GM12873 (cell line): ENCODE data around the gene CNTN4.

Experiments
- TF ChIP-seq, protein P1 (sequence below): IDR thresholded peaks from 2 replicates; pipeline ENCODE4 v1.5.1; 2012; ENCODE audit warnings: low read depth, mild to moderate bottlenecking, moderate library complexity, low read length, control low read depth; ENCODE audit not compliant: insufficient read depth; ENCODE audit errors: missing control alignments

CNTN4 gene

DNA sequence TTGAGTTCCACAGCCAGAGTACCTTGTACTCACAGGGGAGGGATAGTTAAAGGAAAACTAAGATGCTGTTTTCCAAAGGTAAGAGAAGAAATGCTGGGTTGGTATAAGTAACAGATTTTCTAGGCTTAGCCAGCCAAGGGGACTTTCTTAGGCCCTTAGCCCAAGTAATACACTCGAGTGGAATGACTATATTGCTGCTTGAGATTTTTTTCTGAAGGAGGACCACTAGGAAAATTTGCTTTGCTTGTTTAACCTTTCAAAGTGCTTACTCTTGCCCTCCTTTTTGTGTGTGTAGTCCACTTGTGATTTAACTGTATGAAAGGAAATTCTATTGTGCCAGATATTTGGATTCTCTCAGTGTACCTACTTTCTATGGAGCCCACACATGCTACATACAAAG lies 961.0 kb downstream of the CNTN4 start:
- TF ChIP-seq, protein P1, sequence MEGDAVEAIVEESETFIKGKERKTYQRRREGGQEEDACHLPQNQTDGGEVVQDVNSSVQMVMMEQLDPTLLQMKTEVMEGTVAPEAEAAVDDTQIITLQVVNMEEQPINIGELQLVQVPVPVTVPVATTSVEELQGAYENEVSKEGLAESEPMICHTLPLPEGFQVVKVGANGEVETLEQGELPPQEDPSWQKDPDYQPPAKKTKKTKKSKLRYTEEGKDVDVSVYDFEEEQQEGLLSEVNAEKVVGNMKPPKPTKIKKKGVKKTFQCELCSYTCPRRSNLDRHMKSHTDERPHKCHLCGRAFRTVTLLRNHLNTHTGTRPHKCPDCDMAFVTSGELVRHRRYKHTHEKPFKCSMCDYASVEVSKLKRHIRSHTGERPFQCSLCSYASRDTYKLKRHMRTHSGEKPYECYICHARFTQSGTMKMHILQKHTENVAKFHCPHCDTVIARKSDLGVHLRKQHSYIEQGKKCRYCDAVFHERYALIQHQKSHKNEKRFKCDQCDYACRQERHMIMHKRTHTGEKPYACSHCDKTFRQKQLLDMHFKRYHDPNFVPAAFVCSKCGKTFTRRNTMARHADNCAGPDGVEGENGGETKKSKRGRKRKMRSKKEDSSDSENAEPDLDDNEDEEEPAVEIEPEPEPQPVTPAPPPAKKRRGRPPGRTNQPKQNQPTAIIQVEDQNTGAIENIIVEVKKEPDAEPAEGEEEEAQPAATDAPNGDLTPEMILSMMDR: no peak

DNA sequence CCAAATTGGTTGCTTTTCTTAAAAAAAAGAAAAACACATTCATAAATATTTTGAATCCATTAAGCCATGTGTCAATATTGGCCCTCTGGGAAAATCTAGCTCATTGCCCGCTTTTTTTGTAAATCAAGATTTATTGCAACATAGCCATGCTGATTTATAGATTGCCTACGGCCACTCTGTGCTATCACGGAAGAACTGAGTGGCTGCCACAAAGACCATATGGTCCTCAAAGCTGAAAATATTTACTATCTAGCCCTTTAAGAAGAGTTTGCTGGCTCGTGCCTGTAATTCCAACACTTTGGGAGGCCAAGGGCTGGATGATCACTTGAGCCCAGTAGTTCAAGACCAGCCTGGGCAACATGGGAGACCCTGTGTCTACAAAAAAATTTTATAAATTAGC lies 965.6 kb downstream of the CNTN4 start:
- TF ChIP-seq, protein P1: no peak

DNA sequence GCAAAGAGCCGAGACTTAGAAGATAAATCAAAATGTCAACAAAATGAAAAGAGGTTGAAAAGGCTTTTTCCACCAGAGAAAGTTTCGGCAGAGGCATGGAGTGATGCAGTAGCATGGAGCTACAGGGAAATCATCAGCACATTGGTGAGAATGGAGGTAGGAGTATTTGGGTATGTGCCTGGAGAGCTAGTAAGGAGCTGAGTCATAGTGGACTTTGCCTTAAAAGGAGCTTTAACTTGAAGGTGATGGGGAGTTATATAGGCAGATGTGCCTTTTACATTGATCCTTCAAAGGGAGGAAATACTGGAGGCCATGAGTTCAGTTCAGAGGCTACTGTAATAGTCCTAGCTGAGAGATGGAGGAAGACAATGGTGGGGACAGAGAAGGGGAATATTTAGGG lies 967.2 kb downstream of the CNTN4 start:
- TF ChIP-seq, protein P1: no peak

DNA sequence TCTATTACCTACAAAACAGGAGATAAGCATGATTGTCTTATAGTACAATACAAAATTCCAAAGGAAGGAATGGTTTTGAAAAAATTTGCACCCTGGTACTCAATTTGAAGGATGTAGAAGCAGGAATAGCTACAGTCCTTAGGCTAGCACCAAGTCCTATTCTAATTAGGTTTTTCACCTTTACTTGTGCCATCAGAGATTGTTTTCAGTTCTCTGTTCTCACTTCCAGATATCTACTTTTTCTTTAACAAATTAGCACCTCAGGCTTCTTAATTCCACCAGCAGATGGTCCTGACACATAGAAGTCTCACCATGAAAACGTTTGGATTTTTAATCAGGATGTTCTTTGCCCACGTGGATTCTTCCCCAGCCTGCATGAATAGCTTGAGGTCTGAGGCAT lies 967.7 kb downstream of the CNTN4 start:
- TF ChIP-seq, protein P1: no peak

DNA sequence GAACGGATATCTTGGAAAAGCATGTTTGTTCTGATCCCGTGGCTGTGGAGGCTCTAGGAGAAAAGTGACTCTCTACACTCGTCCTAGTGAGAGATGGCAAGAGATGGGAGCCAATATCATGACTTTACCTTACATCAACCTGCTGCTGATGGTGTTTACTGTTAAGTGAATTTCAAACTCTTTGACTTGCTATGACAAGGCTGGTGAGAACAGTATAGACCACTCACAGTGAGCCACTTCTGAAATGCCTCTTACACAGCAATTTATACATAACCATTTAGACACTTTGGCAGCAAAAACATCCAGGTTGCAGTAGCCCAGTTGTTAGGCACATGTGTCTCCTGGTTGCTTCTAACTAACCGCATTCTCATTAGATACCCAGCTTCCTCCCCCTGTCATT lies 968.2 kb downstream of the CNTN4 start:
- TF ChIP-seq, protein P1: no peak

DNA sequence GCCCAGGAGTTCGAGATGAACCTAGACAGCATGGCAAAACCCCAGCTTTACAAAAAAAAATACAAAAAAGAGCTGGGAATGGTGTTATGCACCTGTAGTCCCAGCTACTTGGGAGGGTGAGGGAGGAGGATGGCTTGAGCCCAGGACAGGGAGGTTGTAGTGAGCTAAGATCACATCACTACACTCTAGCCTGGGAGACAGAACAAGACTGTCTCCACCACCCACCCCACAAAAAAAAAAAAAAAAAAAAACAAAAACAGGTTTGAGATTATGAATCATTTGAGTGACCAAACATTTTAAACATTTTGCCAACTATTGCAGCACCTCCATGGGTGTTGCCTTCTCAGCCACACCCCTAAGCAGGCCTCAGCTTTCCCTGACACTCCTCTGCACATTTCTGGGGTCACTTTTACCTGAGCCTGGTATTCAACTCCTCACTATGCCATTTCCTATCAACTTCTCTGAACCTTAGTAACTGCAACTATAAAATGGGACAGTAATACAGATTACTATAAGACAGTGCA lies 969.8 kb downstream of the CNTN4 start:
- TF ChIP-seq, protein P1: no peak

DNA sequence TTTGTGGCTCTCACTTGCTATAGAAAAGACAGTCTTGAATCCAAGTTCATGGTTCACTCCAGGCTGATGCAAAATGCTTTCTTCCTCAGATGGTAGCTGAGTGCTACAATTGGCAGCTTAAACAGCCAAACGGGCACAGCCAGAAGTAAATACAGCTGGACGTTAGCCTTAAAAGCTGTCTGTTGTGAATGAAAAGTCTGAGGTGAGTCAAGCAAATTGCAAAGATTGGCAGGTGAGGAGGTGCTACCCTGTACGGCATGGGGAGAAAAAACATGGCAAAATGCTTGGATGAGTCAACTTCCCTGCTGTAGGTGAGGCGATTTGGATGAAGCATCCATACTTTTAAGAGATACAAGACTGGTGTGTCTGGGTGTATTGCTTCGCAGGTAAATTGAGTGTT lies 971.1 kb downstream of the CNTN4 start:
- TF ChIP-seq, protein P1: no peak

DNA sequence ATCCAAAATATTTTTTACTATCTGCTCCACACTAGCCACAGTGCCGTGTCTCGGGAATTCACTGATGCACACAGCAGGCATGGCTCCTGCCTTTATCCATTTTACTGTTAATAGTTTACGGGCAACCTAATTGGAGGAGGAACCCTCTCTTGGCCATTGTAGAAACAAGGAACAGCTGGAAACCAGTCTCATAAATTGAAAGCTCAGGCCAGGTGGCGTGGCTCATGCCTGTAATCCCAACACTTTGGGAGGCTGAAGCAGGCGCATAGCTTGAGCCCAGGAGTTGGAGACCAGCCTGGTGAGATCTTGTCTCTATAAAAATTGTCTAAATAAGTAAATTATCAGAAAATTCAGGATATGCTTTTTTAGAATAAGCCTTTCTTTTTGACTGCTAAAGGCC lies 972.5 kb downstream of the CNTN4 start:
- TF ChIP-seq, protein P1: no peak
